Neural cell (in vitro differentiated cells): ENCODE results near the gene DMRT2. TPM values are rescaled to one million over a fixed set of nuclear protein-coding genes. Genes with fewer than 3 reads are reported as not detected.

Experiments
- H2AFZ ChIP-seq: fragments of 200-600, 300-800 bp; sonication (generic), shearing (Covaris generic); 2 replicates; pipeline ENCODE4 v1.6.0; 2014; ENCODE audit warnings: low read depth, mild to moderate bottlenecking, antibody characterized with exemption, low read length, moderate library complexity
- H3F3A ChIP-seq: fragments of 200-600 bp; shearing (Covaris generic); 2 replicates; pipeline ENCODE4 v1.6.1; 2016; ENCODE audit warnings: mild to moderate bottlenecking, moderate library complexity, mixed read lengths, antibody characterized with exemption, low read length; ENCODE audit not compliant: insufficient read depth, poor library complexity, severe bottlenecking
- H3K27ac ChIP-seq: fragments of 200-600, 300-800 bp; sonication (generic), shearing (Covaris generic); 2 replicates; pipeline ENCODE4 v1.5.1; 2014; ENCODE audit warnings: mild to moderate bottlenecking, low read length, moderate library complexity
- H3K27me3 ChIP-seq: fragments of 300-800, 200-600 bp; sonication (generic), shearing (Covaris generic); 2 replicates; pipeline ENCODE4 v1.6.0; 2014; ENCODE audit warnings: mild to moderate bottlenecking, low read depth, low read length, moderate library complexity; ENCODE audit not compliant: insufficient read depth
- H3K36me3 ChIP-seq: fragments of 300-800, 200-600 bp; sonication (generic), shearing (Covaris generic); 2 replicates; pipeline ENCODE4 v1.5.1; 2014; ENCODE audit warnings: mild to moderate bottlenecking, antibody characterized with exemption, low read length, moderate library complexity; ENCODE audit not compliant: insufficient read depth
- H3K4me2 ChIP-seq: fragments of 300-800, 200-600 bp; sonication (generic), shearing (Covaris generic); 2 replicates; pipeline ENCODE4 v1.6.0; 2014; ENCODE audit warnings: mild to moderate bottlenecking, low read length
- H3K4me3 ChIP-seq: fragments of 300-800, 200-600 bp; sonication (generic), shearing (Covaris generic); 2 replicates; pipeline ENCODE4 v1.5.1; 2014; ENCODE audit warnings: mild to moderate bottlenecking, low read length, moderate library complexity
- H3K79me2 ChIP-seq: fragments of 200-600 bp; shearing (Covaris generic); replicated peaks from 2 replicates; pipeline ENCODE4 v1.6.0; 2014; ENCODE audit warnings: mild to moderate bottlenecking, low read length, moderate library complexity; ENCODE audit not compliant: insufficient read depth
- H3K9ac ChIP-seq: fragments of 300-800, 200-600 bp; sonication (generic), shearing (Covaris generic); 2 replicates; pipeline ENCODE4 v1.6.1; 2016; ENCODE audit warnings: mild to moderate bottlenecking, low read length, mixed read lengths
- H3K9me2 ChIP-seq: fragments of 200-600 bp; shearing (Covaris generic); 2 replicates; pipeline ENCODE4 v1.6.1; 2016; ENCODE audit warnings: mild to moderate bottlenecking, low read length, mixed read lengths; ENCODE audit not compliant: insufficient read depth
- H3K9me3 ChIP-seq: fragments of 200-600, 300-800 bp; sonication (generic), shearing (Covaris generic); 2 replicates; pipeline ENCODE4 v1.6.1; 2016; ENCODE audit warnings: mild to moderate bottlenecking, mixed run types, low read length, moderate library complexity, mixed read lengths
- H4K20me1 ChIP-seq: fragments of 200-600 bp; shearing (Covaris generic); 2 replicates; pipeline ENCODE4 v1.6.1; 2016; ENCODE audit warnings: mild to moderate bottlenecking, mixed run types; ENCODE audit not compliant: insufficient read depth
- CTCF ChIP-seq: fragments of 450-650 bp; IDR thresholded peaks from 2 replicates; pipeline ENCODE4 v1.5.1; 2014; ENCODE audit warnings: antibody characterized with exemption, mild to moderate bottlenecking, moderate library complexity; ENCODE audit not compliant: poor library complexity, severe bottlenecking
- EP300 ChIP-seq: fragments of 450-650 bp; conservative IDR thresholded peaks from 2 replicates; pipeline ENCODE4 v1.6.1; 2014; ENCODE audit warnings: antibody characterized with exemption, mild to moderate bottlenecking, moderate library complexity; ENCODE audit not compliant: poor library complexity, severe bottlenecking
- EZH2 ChIP-seq: fragments of 200-600, 300-800 bp; shearing (Covaris generic), sonication (generic); IDR thresholded peaks from 2 replicates; pipeline ENCODE4 v1.6.1; 2014; ENCODE audit warnings: antibody characterized with exemption, low read length, borderline replicate concordance, mild to moderate bottlenecking; ENCODE audit not compliant: insufficient read depth, poor library complexity, severe bottlenecking
- MXI1 ChIP-seq: fragments of 450-650 bp; conservative IDR thresholded peaks from 2 replicates; pipeline ENCODE4 v1.6.1; 2014; ENCODE audit warnings: antibody characterized with exemption, mild to moderate bottlenecking; ENCODE audit not compliant: poor library complexity, severe bottlenecking
- POLR2AphosphoS5 ChIP-seq: IDR thresholded peaks from 2 replicates; pipeline ENCODE4 v1.6.1; 2012
- RAD21 ChIP-seq: fragments of 450-650 bp; conservative IDR thresholded peaks from 2 replicates; pipeline ENCODE4 v1.6.1; 2014; ENCODE audit warnings: antibody characterized with exemption, mild to moderate bottlenecking, moderate library complexity
- REST ChIP-seq: IDR thresholded peaks from 2 replicates; pipeline ENCODE4 v1.6.1; 2012; ENCODE audit warnings: borderline replicate concordance
- SMC3 ChIP-seq: fragments of 450-650 bp; conservative IDR thresholded peaks from 2 replicates; pipeline ENCODE4 v1.6.1; 2014; ENCODE audit warnings: antibody characterized with exemption, mild to moderate bottlenecking, moderate library complexity; ENCODE audit not compliant: poor library complexity
- TAF1 ChIP-seq: IDR thresholded peaks from 2 replicates; pipeline ENCODE4 v1.6.1; 2012; ENCODE audit warnings: low read depth
- polyA plus RNA-seq: library from polyadenylated mRNA; depleted of rRNA; stranded (reverse); fragments of >200 nt; gene quantifications from 2 replicates; pipeline ENCODE4 v1.2.3, GENCODE V29; 2014

DMRT2 gene
- polyA plus RNA-seq, 1 donor from 2014 or later: 0.20 TPM

- Histone ChIP-seq H3F3A (no peaks in the 10 kb centered on the region), H3K27me3 (no peaks in the 10 kb centered on the region), H3K36me3 (no peaks in the 10 kb centered on the region), H3K79me2 (no peaks in the 10 kb centered on the region), H3K4me2 (no peak overlapping the region), H4K20me1 (no peaks in the 10 kb centered on the region), H3K9me3 (no peaks in the 10 kb centered on the region), H3K27ac (no peak overlapping the region), H3K9ac (no peak overlapping the region), H3K4me3 (no peak overlapping the region), H2AFZ (no peak overlapping the region), H3K9me2 (no peaks in the 10 kb centered on the region)
- peak; percentile 98 for TF ChIP-seq RAD21
- TF ChIP-seq EZH2: no peak
- TF ChIP-seq POLR2AphosphoS5: no peak
- no peak for TF ChIP-seq TAF1
- TF ChIP-seq CTCF: peak; percentile 96
- no peak for TF ChIP-seq MXI1
- TF ChIP-seq EP300: no peak
- peak; percentile 95 for TF ChIP-seq SMC3
- no peak for TF ChIP-seq REST
These were observed 41.0 kb upstream of the DMRT2 start for GRCh38 chr9:1009101-1009707.

GRCh38 chr9:1013021-1013420, 37.1 kb upstream of the DMRT2 start:
- Histone ChIP-seq H3K27me3 (no peaks in the 10 kb centered on the region), H3K79me2 (no peaks in the 10 kb centered on the region), H3K9me3 (no peaks in the 10 kb centered on the region), H3K9me2 (no peaks in the 10 kb centered on the region), H3K4me2 (no peak overlapping the region), H3K4me3 (no peak overlapping the region), H3K9ac (no peak overlapping the region), H3F3A (no peaks in the 10 kb centered on the region), H3K27ac (no peak overlapping the region), H2AFZ (no peak overlapping the region), H4K20me1 (no peaks in the 10 kb centered on the region), H3K36me3 (no peaks in the 10 kb centered on the region)
- no peak for TF ChIP-seq TAF1
- TF ChIP-seq REST: no peak
- TF ChIP-seq MXI1: no peak
- no peak for TF ChIP-seq EP300
- no peak for TF ChIP-seq EZH2
- TF ChIP-seq CTCF: no peak
- no peak for TF ChIP-seq POLR2AphosphoS5
- TF ChIP-seq SMC3: no peak
- no peak for TF ChIP-seq RAD21
